Thoracic aorta (tissue), 2 donors: Measurements from ENCODE around the gene TMEM37. TPM values are rescaled to one million over a fixed set of nuclear protein-coding genes. Genes with fewer than 3 reads are reported as not detected.
"Not testable (repeated sequence)": the region's sequence is repeated elsewhere in the genome, so short reads cannot be mapped to it uniquely, and the experiment has no call there.

ENCODE experiments used
- ATAC-seq: fragments of 150-250 bp; one replicate; pipeline ENCODE4 v1.8.0; 2017; ENCODE audit warnings: low read depth; ENCODE audit not compliant: insufficient number of reproducible peaks, low FRiP score
- DNase-seq: peaks from one replicate; pipeline ENCODE4 v3.0.0-alpha.2; 2020; ENCODE audit warnings: low spot score
- H3K27ac ChIP-seq, 2 donors: fragments of 200-600 bp; sonication (generic); 1 replicate in 1 of 2; 2 replicates in 1 of 2; pipeline ENCODE4 v1.5.1; 2016; ENCODE audit warnings: mild to moderate bottlenecking in 2 of 2, moderate library complexity in 2 of 2
- H3K27me3 ChIP-seq: fragments of 200-600 bp; sonication (generic); replicated peaks from 2 replicates; pipeline ENCODE4 v1.6.0; 2016; ENCODE audit warnings: mild to moderate bottlenecking; ENCODE audit not compliant: insufficient read depth
- H3K36me3 ChIP-seq: fragments of 200-600 bp; sonication (generic); one replicate; pipeline ENCODE4 v1.5.1; 2016
- H3K4me1 ChIP-seq, 2 donors: fragments of 200-600 bp; sonication (generic); 1 replicate in 1 of 2; 2 replicates in 1 of 2; pipeline versions ENCODE4 v1.5.1 to v1.6.0; 2016; ENCODE audit warnings: low read depth in 2 of 2, mild to moderate bottlenecking in 1 of 2; ENCODE audit not compliant: control insufficient read depth in 1 of 2
- H3K4me3 ChIP-seq: fragments of 200-600 bp; sonication (generic); 2 replicates; pipeline ENCODE4 v1.5.1; 2016; ENCODE audit warnings: mild to moderate bottlenecking
- H3K9me3 ChIP-seq: fragments of 200-600 bp; sonication (generic); 2 replicates; pipeline ENCODE4 v1.5.1; 2016
- total RNA-seq, 2 donors: library from RNA; depleted of rRNA; stranded (reverse); fragments of >200 nt; gene quantifications; one replicate each; pipeline versions ENCODE4 v1.1.0 to v1.2.3, GENCODE V29; 2016
- TF ChIP-seq, protein P1 (sequence below): fragments of 200-600 bp; sonication (generic); IDR thresholded peaks from one replicate; pipeline ENCODE4 v1.5.1; 2019; ENCODE audit warnings: antibody characterized with exemption

TMEM37 gene
- total RNA-seq, 2 donors from 2014 or later, result 4.9 to 12.3 TPM

GRCh38 chr2:119402645-119403560 is 28.8 kb upstream of the TMEM37 start:
- H3K4me1 ChIP-seq, result peaks cover 0 to 7% of the 10 kb centered on the region in 2 donors
- TF ChIP-seq, protein P1, sequence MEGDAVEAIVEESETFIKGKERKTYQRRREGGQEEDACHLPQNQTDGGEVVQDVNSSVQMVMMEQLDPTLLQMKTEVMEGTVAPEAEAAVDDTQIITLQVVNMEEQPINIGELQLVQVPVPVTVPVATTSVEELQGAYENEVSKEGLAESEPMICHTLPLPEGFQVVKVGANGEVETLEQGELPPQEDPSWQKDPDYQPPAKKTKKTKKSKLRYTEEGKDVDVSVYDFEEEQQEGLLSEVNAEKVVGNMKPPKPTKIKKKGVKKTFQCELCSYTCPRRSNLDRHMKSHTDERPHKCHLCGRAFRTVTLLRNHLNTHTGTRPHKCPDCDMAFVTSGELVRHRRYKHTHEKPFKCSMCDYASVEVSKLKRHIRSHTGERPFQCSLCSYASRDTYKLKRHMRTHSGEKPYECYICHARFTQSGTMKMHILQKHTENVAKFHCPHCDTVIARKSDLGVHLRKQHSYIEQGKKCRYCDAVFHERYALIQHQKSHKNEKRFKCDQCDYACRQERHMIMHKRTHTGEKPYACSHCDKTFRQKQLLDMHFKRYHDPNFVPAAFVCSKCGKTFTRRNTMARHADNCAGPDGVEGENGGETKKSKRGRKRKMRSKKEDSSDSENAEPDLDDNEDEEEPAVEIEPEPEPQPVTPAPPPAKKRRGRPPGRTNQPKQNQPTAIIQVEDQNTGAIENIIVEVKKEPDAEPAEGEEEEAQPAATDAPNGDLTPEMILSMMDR, result no peak
- no peak overlapping the region for H3K4me3 ChIP-seq
- H3K27me3 ChIP-seq, result no peaks in the 10 kb centered on the region
- DNase-seq (no peak), ATAC-seq (no peak)
- no peaks in the 10 kb centered on the region for H3K36me3 ChIP-seq
- no peak overlapping the region for H3K27ac ChIP-seq
- H3K9me3 ChIP-seq, result no peaks in the 10 kb centered on the region

GRCh38 chr2:119403618-119404017 is 28.0 kb upstream of the TMEM37 start:
- not testable (repeated sequence) for DNase-seq, H3K36me3 ChIP-seq, H3K27me3 ChIP-seq, H3K27ac ChIP-seq, H3K9me3 ChIP-seq, H3K4me3 ChIP-seq, ATAC-seq, H3K4me1 ChIP-seq

DNA sequence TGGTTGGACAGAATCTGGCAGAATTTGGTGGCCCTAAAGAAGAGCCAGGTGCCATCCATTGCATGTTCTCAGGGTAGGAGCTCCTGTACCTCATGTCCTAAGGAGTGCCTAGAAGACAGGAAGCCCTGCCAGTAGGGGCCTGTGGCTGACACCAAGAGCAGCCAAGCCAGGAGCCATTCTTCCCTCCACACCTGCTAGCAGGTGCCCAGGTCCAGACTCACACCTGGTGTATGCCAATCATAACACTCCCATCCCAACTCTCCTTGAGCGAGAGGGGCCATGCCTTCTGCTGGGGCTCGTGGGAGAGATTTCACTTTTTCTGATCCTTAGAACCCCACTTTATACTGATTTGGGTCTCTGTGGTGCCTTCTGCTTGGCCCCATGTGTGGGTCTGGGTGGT is 26.5 kb upstream of the TMEM37 start:
- Histone ChIP-seq H3K4me1 (peaks cover 0 to 7% of the 10 kb centered on the region in 2 donors), H3K36me3 (no peaks in the 10 kb centered on the region), H3K9me3 (no peaks in the 10 kb centered on the region), H3K27me3 (no peaks in the 10 kb centered on the region), H3K4me3 (no peak overlapping the region), H3K27ac (no peak overlapping the region)
- DNase-seq, result no peak
- TF ChIP-seq, protein P1, result no peak
- no peak for ATAC-seq

DNA sequence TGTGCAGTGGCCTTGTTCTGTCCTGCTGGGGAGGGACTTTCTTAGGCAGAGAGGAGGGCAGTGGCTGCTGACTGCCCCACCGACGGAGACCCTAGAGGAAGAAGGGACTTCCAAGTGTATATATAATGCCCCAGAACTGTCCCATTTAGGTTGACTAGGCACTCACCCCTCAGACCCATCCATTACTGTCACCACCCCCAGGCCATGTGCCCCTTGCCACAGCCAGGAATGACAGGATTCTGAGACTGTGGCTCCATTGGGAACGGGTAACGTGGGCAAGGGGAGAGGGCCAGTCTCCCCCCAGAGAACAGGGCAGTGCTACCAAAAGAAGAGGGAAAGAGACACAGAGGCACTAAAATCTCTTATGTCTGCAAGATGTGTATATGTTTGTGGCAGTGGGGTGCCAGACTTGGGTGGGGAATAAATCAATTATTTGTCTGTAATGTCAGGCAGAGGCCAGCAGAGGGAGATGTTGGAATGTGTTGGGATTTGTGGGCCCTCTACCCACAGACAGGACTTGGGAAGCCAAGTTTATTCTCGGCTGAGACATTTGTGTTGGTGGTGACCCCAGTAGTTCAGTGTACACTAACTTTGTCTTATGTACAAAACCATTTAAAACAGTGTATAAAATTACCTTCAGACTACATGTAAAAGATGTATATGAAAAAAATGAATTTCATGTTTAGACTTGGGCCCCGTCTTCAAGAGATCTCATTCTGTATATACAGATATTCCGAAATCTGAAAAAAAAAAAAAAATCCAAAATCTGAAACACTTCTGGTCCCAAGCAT is 24.0 kb upstream of the TMEM37 start:
- TF ChIP-seq, protein P1, result peak; percentile 90
- Histone ChIP-seq H3K27ac (no peak overlapping the region), H3K27me3 (no peaks in the 10 kb centered on the region), H3K36me3 (no peaks in the 10 kb centered on the region), H3K4me3 (no peak overlapping the region), H3K9me3 (no peaks in the 10 kb centered on the region), H3K4me1 (peaks cover 0 to 4% of the 10 kb centered on the region in 2 donors)
- DNase-seq (no peak), ATAC-seq (peak; percentile 62)

DNA sequence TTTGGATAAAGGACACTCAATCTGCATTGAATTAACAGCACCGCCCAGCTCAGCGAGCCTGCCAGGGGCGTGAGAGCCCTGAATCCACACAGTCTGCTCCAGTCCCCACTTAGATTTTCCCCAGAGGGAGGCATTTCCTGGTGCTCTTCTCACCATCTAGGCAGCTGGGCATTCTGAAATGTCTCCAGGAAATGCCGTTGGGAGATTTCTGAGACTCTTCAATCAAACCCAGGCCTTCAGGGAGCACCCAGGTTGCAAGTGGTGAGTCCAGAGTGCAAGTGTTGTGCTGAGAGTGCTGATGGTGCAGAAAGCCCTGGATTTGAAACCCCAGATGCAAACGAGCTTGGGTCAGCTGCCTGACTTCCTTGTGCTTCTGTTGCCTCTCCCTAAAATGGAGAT is 23.4 kb upstream of the TMEM37 start:
- no peaks in the 10 kb centered on the region for H3K27me3 ChIP-seq
- DNase-seq, result no peak
- TF ChIP-seq, protein P1, result no peak
- H3K4me3 ChIP-seq, result no peak overlapping the region
- no peaks in the 10 kb centered on the region for H3K36me3 ChIP-seq
- H3K9me3 ChIP-seq, result no peaks in the 10 kb centered on the region
- H3K4me1 ChIP-seq, result no peaks in the 10 kb centered on the region
- ATAC-seq, result no peak
- H3K27ac ChIP-seq, result no peak overlapping the region
